Transverse colon (tissue), 4 donors: ENCODE data around the gene AIG1. TPM values are rescaled to one million over a fixed set of nuclear protein-coding genes. Genes with fewer than 3 reads are reported as not detected.

Experiments
- DNase-seq: peaks from one replicate; pipeline ENCODE4 v3.0.0-alpha.2; 2019
- H3K27ac ChIP-seq, 4 donors: fragments of 200-600 bp; sonication (generic); 2 replicates each; pipeline ENCODE4 v1.5.1; 2016 to 2018; ENCODE audit warnings: inconsistent platforms in 4 of 4
- H3K27me3 ChIP-seq: fragments of 200-600 bp; sonication (generic); 2 replicates; pipeline ENCODE4 v1.5.1; 2017; ENCODE audit warnings: inconsistent platforms
- H3K36me3 ChIP-seq, 4 donors: fragments of 200-600 bp; sonication (generic); 2 replicates each; pipeline ENCODE4 v1.5.1; 2017 to 2019; ENCODE audit warnings: inconsistent platforms in 4 of 4
- H3K4me1 ChIP-seq, 4 donors: fragments of 200-600 bp; sonication (generic); 2 replicates each; pipeline ENCODE4 v1.5.1; 2017 to 2020; ENCODE audit warnings: inconsistent platforms in 4 of 4
- H3K4me3 ChIP-seq, 4 donors: fragments of 200-600 bp; sonication (generic); 1 replicate in 1 of 4; 2 replicates in 3 of 4; pipeline versions ENCODE4 v1.5.1 to v1.6.1; 2017 to 2019; ENCODE audit warnings: inconsistent platforms in 4 of 4
- H3K9me3 ChIP-seq, 2 donors: fragments of 200-600 bp; sonication (generic); 2 replicates each; pipeline ENCODE4 v1.5.1; 2017 to 2019; ENCODE audit warnings: inconsistent platforms in 2 of 2
- EP300 ChIP-seq: sonication (generic); formaldehyde crosslinking; IDR thresholded peaks from one replicate; pipeline ENCODE4 v1.6.1; 2017; ENCODE audit warnings: antibody characterized with exemption, low read depth
- POLR2A ChIP-seq: fragments of 450-650 bp; IDR thresholded peaks from one replicate; pipeline ENCODE4 v1.6.1; 2016; ENCODE audit warnings: antibody characterized with exemption, mild to moderate bottlenecking, moderate library complexity
- POLR2AphosphoS5 ChIP-seq, 3 donors: sonication (generic); formaldehyde crosslinking; IDR thresholded peaks; one replicate each; pipeline ENCODE4 v1.6.1; 2016; ENCODE audit warnings: antibody characterized with exemption in 3 of 3
- WGBS, 2 donors: methylation state at CpG; one replicate each; pipeline ENCODE4 v1.1.5; 2018; ENCODE audit warnings: low coverage in 1 of 2; 5-methylcytosine and 5-hydroxymethylcytosine counted together
- in situ Hi-C, 4 donors: fragments of 200-750 bp; cut with MboI; loops; one replicate each; pipeline versions ENCODE4 v1.15.0 to v1.15.1; 2017; ENCODE audit warnings: low sequenced_read_pairs in 3 of 4, low pct_ligation_motif_present in 1 of 4, low pct_unique_long_range_greater_than_20kb in 1 of 4
- intact Hi-C: fragments of 100-400 bp; cut with DNase I; formaldehyde crosslinking; loops from one replicate; pipeline ENCODE4 v1.15.1; 2023; ENCODE audit warnings: low total_unique reads
- total RNA-seq, 4 donors: library from RNA; depleted of rRNA; stranded (reverse); fragments of >200 nt; gene quantifications; one replicate each; pipeline ENCODE4 v1.1.0, GENCODE V29; 2016
- TF ChIP-seq, protein P1 (sequence below), 5 experiments: fragments of 200-600 bp in 3 of 5; fragments of 450-650 bp in 2 of 5; sonication (generic) in 3 of 5; IDR thresholded peaks; 1 replicate in 2 of 5; 2 replicates in 3 of 5; pipeline ENCODE4 v1.5.1; 2016 to 2017; ENCODE audit warnings: antibody characterized with exemption in 5 of 5, inconsistent platforms in 3 of 5, mild to moderate bottlenecking in 2 of 5, moderate library complexity in 1 of 5

AIG1 gene
- total RNA-seq, 4 donors from 2014 or later: 16.5 to 38.2 (median 21.6) TPM

DNA sequence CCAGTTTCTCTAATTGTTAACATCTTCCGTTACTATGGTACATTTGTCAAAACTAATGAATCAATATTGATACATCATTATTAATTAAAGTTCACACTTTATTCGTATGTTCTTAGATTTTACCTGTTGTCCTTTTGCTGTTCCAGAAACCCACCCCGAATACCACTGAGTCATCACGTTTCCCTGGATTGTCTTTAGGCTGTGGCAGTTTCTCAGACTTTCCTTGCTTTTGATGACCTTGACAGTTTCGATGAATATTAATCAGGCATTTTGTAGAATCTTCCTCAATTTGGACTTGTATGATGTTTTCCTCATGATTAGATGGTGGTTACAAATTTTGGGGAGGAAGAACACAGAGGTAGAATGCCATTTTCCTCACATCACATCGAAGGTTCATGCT lies 39.1 kb upstream of the AIG1 start:
- Histone ChIP-seq H3K27me3 (no peaks in the 10 kb centered on the region), H3K9me3 (no peaks in the 10 kb centered on the region), H3K36me3 (no peaks in the 10 kb centered on the region), H3K4me1 (no peaks in the 10 kb centered on the region), H3K4me3 (no peak overlapping the region), H3K27ac (no peak overlapping the region)
- DNase-seq: no peak
- TF ChIP-seq POLR2AphosphoS5 (IDR thresholded peaks at IDR 0.05) (no peak), EP300 (no peak), POLR2A (no peak)
- TF ChIP-seq, protein P1, sequence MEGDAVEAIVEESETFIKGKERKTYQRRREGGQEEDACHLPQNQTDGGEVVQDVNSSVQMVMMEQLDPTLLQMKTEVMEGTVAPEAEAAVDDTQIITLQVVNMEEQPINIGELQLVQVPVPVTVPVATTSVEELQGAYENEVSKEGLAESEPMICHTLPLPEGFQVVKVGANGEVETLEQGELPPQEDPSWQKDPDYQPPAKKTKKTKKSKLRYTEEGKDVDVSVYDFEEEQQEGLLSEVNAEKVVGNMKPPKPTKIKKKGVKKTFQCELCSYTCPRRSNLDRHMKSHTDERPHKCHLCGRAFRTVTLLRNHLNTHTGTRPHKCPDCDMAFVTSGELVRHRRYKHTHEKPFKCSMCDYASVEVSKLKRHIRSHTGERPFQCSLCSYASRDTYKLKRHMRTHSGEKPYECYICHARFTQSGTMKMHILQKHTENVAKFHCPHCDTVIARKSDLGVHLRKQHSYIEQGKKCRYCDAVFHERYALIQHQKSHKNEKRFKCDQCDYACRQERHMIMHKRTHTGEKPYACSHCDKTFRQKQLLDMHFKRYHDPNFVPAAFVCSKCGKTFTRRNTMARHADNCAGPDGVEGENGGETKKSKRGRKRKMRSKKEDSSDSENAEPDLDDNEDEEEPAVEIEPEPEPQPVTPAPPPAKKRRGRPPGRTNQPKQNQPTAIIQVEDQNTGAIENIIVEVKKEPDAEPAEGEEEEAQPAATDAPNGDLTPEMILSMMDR (IDR thresholded peaks at IDR 0.05): no peak
- 95 to 96% methylated on average over 6 of the region's 6 CpGs for WGBS, 2 donors
- in situ Hi-C loops (loop anchor here in 2 of 4 donors (5.0 to 10.0 kb wide), 2 partner anchors 327 to 329 kb away; no protein-coding TSS in a partner anchor), intact Hi-C loops (no loop called here)

DNA sequence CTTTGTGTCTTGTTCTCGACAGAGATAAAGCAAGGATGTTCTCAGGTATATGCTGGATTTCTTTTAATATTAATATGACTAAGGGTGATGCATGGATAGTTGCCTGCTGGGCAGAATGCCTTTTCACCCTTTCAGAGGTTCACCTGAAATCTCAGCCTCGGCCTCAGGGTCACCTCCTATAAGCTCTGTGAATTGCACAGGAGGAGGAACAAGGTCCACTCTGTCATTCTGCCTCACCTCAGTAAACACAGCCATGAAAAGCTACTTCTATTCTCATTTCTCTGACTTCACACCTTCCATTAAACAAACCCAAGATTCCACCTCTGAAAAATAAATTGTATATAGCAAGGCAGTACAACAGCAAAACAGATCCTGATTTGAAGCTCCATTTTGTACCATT lies 38.1 kb upstream of the AIG1 start:
- Histone ChIP-seq H3K4me1 (no peaks in the 10 kb centered on the region), H3K27me3 (no peaks in the 10 kb centered on the region), H3K27ac (no peak overlapping the region), H3K36me3 (no peaks in the 10 kb centered on the region), H3K4me3 (no peak overlapping the region), H3K9me3 (no peaks in the 10 kb centered on the region)
- TF ChIP-seq, protein P1 (IDR thresholded peaks at IDR 0.05): no peak
- TF ChIP-seq POLR2A (no peak), EP300 (no peak), POLR2AphosphoS5 (IDR thresholded peaks at IDR 0.05) (no peak)
- no peak for DNase-seq
- in situ Hi-C loops: loop anchor here in 2 of 4 donors (5.0 to 10.0 kb wide), 2 partner anchors 328 to 330 kb away; no protein-coding TSS in a partner anchor
- intact Hi-C loops: no loop called here
- 77 to 95% methylated on average over 2 of the region's 2 CpGs for WGBS, 2 donors

DNA sequence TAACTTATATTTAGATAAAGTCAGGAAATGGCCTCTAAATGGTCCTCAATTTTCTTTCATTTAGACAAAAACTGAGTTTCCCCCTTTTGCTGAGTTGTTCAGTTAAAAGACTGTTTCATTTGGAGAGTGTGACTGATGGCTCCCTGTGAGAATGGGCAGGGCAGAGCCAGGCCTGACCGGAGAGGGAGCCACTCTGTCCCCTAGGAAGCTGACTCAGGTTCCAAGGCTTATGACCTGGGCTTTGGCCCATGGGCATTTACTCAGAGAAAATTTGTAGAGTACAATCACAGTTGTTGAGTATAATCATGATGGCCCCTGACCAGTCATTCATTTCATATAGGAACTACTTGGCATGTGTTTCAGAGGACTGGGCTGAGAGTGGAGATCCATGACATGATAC lies 37.0 kb upstream of the AIG1 start:
- Histone ChIP-seq H3K36me3 (no peaks in the 10 kb centered on the region), H3K9me3 (no peaks in the 10 kb centered on the region), H3K27ac (no peak overlapping the region), H3K4me1 (no peaks in the 10 kb centered on the region), H3K27me3 (no peaks in the 10 kb centered on the region), H3K4me3 (no peak overlapping the region)
- TF ChIP-seq POLR2AphosphoS5 (IDR thresholded peaks at IDR 0.05) (no peak), POLR2A (no peak), EP300 (no peak)
- TF ChIP-seq, protein P1 (IDR thresholded peaks at IDR 0.05): no peak
- 85 to 100% methylated on average over 1 of the region's 1 CpG for WGBS, 2 donors
- in situ Hi-C loops: loop anchor here in 2 of 4 donors (5.0 to 10.0 kb wide), 2 partner anchors 329 to 331 kb away; no protein-coding TSS in a partner anchor
- DNase-seq: no peak
- intact Hi-C loops: no loop called here

DNA sequence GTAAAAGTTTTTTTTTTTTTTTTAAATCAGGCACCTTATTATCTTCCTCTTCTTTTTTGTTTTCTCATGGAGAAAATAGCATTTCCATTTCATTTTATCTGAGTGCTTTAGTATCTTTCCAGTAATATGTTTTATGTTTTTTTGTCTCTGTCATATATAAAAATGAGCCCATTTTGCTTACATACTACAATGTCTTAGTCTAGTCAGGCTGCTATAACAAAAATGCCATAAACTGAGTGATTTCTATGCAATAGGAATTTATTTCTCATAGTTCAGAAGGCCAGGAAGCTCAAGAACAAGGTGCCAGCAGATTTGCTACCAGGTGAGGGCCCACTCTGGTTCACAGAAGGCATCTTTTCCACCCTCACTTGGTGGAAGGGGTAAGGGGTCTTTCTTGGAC lies 35.7 kb upstream of the AIG1 start:
- DNase-seq: no peak
- Histone ChIP-seq H3K36me3 (no peaks in the 10 kb centered on the region), H3K27me3 (no peaks in the 10 kb centered on the region), H3K9me3 (no peaks in the 10 kb centered on the region), H3K4me3 (no peak overlapping the region), H3K4me1 (no peaks in the 10 kb centered on the region), H3K27ac (no peak overlapping the region)
- in situ Hi-C loops (loop anchor here (5.0 to 25.0 kb wide), 3 partner anchors 330 to 338 kb away; no protein-coding TSS in a partner anchor), intact Hi-C loops (loop anchor here (5.0 kb wide), 1 partner anchor 333 kb away; no protein-coding TSS in a partner anchor)
- TF ChIP-seq, protein P1 (IDR thresholded peaks at IDR 0.05): no peak
- TF ChIP-seq POLR2A: no peak
- TF ChIP-seq POLR2AphosphoS5 (IDR thresholded peaks at IDR 0.05): no peak
- TF ChIP-seq EP300: no peak
